DOHH2 (cell line): ENCODE data around the gene GPATCH4.

Source experiments
- H3F3A ChIP-seq: fragments of 200-600 bp; sonication (generic), shearing (Covaris generic); 2 replicates; pipeline ENCODE4 v1.6.0; 2016; ENCODE audit warnings: antibody characterized with exemption, mild to moderate bottlenecking; ENCODE audit not compliant: control insufficient read depth, insufficient read depth
- H3K27ac ChIP-seq: fragments of 200-600 bp; sonication (generic); 2 replicates; pipeline ENCODE4 v1.5.1; 2014; ENCODE audit warnings: low read depth, mild to moderate bottlenecking, low read length, moderate library complexity
- H3K27me3 ChIP-seq: fragments of 200-600 bp; sonication (generic); 2 replicates; pipeline ENCODE4 v1.6.1; 2014; ENCODE audit warnings: mild to moderate bottlenecking, low read length, mixed read lengths; ENCODE audit not compliant: control insufficient read depth
- H3K36me3 ChIP-seq: fragments of 200-600 bp; sonication (generic); 2 replicates; pipeline ENCODE4 v1.6.1; 2014; ENCODE audit warnings: mild to moderate bottlenecking, low read length, moderate library complexity, mixed read lengths; ENCODE audit not compliant: control insufficient read depth
- H3K4me1 ChIP-seq: fragments of 200-600 bp; sonication (generic); 2 replicates; pipeline ENCODE4 v1.6.1; 2014; ENCODE audit warnings: mild to moderate bottlenecking, low read length, mixed read lengths; ENCODE audit not compliant: control insufficient read depth
- H3K4me2 ChIP-seq: fragments of 200-600 bp; sonication (generic); 2 replicates; pipeline ENCODE4 v1.6.0; 2014; ENCODE audit warnings: mild to moderate bottlenecking, low read length, moderate library complexity
- H3K4me3 ChIP-seq: fragments of 200-600 bp; sonication (generic); 2 replicates; pipeline ENCODE4 v1.5.1; 2014; ENCODE audit warnings: mild to moderate bottlenecking, low read length, mixed read lengths
- H3K79me2 ChIP-seq: fragments of 200-600 bp; sonication (generic); 2 replicates; pipeline ENCODE4 v1.6.1; 2014; ENCODE audit warnings: mild to moderate bottlenecking, low read length, mixed read lengths; ENCODE audit not compliant: control insufficient read depth
- H3K9me2 ChIP-seq: fragments of 200-600 bp; sonication (generic); replicated peaks from 2 replicates; pipeline ENCODE4 v1.6.1; 2014; ENCODE audit warnings: mild to moderate bottlenecking, low read length, mixed read lengths; ENCODE audit not compliant: control insufficient read depth
- H3K9me3 ChIP-seq: fragments of 200-600 bp; sonication (generic); 2 replicates; pipeline ENCODE4 v1.6.1; 2014; ENCODE audit warnings: antibody characterized with exemption, low read length, mixed read lengths; ENCODE audit not compliant: control insufficient read depth, insufficient read depth
- H4K20me1 ChIP-seq: fragments of 200-600 bp; sonication (generic); 2 replicates; pipeline ENCODE4 v1.6.0; 2014; ENCODE audit warnings: low read depth, mild to moderate bottlenecking, antibody characterized with exemption, low read length, moderate library complexity; ENCODE audit not compliant: control insufficient read depth, insufficient read depth
- EZH2phosphoT487 ChIP-seq: fragments of 200-600 bp; sonication (generic); IDR thresholded peaks from 2 replicates; pipeline ENCODE4 v1.6.1; 2017; ENCODE audit warnings: borderline replicate concordance, mild to moderate bottlenecking, antibody characterized with exemption, low read length, moderate library complexity, mixed read lengths
- TF ChIP-seq, protein P1 (sequence below): fragments of 200-600 bp; sonication (generic); IDR thresholded peaks from one replicate; pipeline ENCODE4 v1.5.1; 2014; ENCODE audit warnings: antibody characterized with exemption, mild to moderate bottlenecking, low read depth, low read length; ENCODE audit not compliant: poor library complexity, severe bottlenecking

Gene GPATCH4

DNA sequence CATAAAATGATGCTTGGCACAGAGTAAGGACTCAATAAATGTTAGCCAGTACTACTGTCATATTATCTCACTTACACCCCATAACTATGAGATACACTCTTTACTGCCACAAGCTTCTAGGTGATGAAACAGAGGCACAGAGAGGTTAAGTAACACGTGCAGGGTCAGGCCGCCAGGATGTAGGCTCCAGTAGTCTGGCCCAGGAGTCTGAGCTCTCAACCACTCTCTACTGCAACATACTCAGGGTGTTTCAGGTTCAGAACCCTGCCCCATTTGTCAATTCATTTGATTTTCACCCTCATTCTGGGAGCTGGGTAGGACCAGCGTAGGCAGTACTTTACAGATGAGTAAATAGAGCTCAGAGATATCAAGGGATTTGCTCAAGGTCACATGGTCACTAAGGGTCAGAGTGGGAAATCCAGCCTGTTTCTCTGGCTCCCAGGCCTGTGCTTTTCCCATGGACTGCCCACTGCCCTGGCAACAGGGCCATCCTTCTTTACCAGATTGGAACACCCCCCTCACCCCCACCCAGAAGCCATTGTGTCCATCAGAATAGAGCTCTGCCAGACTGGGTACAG, 50.1 kb downstream of the GPATCH4 start:
- no peaks in the 10 kb centered on the region for H3K27me3 ChIP-seq
- peaks cover 38% of the 10 kb centered on the region for H3K36me3 ChIP-seq
- TF ChIP-seq, protein P1, sequence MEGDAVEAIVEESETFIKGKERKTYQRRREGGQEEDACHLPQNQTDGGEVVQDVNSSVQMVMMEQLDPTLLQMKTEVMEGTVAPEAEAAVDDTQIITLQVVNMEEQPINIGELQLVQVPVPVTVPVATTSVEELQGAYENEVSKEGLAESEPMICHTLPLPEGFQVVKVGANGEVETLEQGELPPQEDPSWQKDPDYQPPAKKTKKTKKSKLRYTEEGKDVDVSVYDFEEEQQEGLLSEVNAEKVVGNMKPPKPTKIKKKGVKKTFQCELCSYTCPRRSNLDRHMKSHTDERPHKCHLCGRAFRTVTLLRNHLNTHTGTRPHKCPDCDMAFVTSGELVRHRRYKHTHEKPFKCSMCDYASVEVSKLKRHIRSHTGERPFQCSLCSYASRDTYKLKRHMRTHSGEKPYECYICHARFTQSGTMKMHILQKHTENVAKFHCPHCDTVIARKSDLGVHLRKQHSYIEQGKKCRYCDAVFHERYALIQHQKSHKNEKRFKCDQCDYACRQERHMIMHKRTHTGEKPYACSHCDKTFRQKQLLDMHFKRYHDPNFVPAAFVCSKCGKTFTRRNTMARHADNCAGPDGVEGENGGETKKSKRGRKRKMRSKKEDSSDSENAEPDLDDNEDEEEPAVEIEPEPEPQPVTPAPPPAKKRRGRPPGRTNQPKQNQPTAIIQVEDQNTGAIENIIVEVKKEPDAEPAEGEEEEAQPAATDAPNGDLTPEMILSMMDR = no peak
- no peak for TF ChIP-seq EZH2phosphoT487
- peak overlapping the region; percentile 48 for H3K4me2 ChIP-seq
- H4K20me1 ChIP-seq = no peaks in the 10 kb centered on the region
- H3K9me2 ChIP-seq = no peaks in the 10 kb centered on the region
- peak overlapping the region; percentile 34 for H3K4me3 ChIP-seq
- H3K27ac ChIP-seq = peak overlapping the region; percentile 50
- no peaks in the 10 kb centered on the region for H3K79me2 ChIP-seq
- H3F3A ChIP-seq = no peaks in the 10 kb centered on the region
- H3K4me1 ChIP-seq = peaks cover 51% of the 10 kb centered on the region
- H3K9me3 ChIP-seq = no peaks in the 10 kb centered on the region

GRCh38 chr1:156550346-156550745, 50.9 kb downstream of the GPATCH4 start:
- peaks cover 51% of the 10 kb centered on the region for H3K4me1 ChIP-seq
- no peak overlapping the region for H3K27ac ChIP-seq
- no peaks in the 10 kb centered on the region for H3K79me2 ChIP-seq
- H3K4me3 ChIP-seq = no peak overlapping the region
- no peaks in the 10 kb centered on the region for H3F3A ChIP-seq
- peaks cover 31% of the 10 kb centered on the region for H3K36me3 ChIP-seq
- no peak for TF ChIP-seq EZH2phosphoT487
- TF ChIP-seq, protein P1 = no peak
- H3K9me3 ChIP-seq = no peaks in the 10 kb centered on the region
- H3K4me2 ChIP-seq = no peak overlapping the region
- no peaks in the 10 kb centered on the region for H3K9me2 ChIP-seq
- H3K27me3 ChIP-seq = no peaks in the 10 kb centered on the region
- no peaks in the 10 kb centered on the region for H4K20me1 ChIP-seq

DNA sequence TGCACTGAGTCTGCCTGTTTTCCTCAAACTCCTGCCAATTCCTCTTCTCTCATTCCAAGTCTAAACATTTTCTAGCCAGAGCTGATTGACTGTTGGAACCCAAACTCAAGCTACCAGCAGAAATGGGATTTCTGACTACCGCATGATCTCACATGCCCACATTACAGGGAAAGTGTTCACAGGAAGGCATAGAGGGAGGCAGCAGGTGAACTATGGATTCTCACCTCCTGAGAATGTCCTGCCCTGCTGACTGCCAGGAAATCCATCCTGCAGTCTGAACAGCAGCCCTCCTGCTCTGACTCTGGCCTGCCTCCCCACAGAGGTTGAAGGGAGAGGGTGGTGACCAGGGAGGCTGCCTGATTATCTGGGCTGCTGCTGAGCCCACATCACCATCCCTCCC, 51.4 kb downstream of the GPATCH4 start:
- H3K9me3 ChIP-seq = no peaks in the 10 kb centered on the region
- no peaks in the 10 kb centered on the region for H3K79me2 ChIP-seq
- TF ChIP-seq, protein P1 = no peak
- no peak for TF ChIP-seq EZH2phosphoT487
- H3K4me2 ChIP-seq = no peak overlapping the region
- no peak overlapping the region for H3K4me3 ChIP-seq
- H4K20me1 ChIP-seq = no peaks in the 10 kb centered on the region
- H3K4me1 ChIP-seq = peaks cover 51% of the 10 kb centered on the region
- H3F3A ChIP-seq = no peaks in the 10 kb centered on the region
- peaks cover 31% of the 10 kb centered on the region for H3K36me3 ChIP-seq
- H3K9me2 ChIP-seq = no peaks in the 10 kb centered on the region
- no peaks in the 10 kb centered on the region for H3K27me3 ChIP-seq
- H3K27ac ChIP-seq = no peak overlapping the region
